A549 (cell line): ENCODE measurements around the gene CTDP1.

ENCODE experiments used
- CHD4 ChIP-seq: fragments of 200-600 bp; sonication (generic); IDR thresholded peaks from 2 replicates; pipeline ENCODE4 v1.6.1; 2016; ENCODE audit warnings: antibody characterized with exemption, mild to moderate bottlenecking, borderline replicate concordance
- ZSCAN20 ChIP-seq: fragments of 250-450 bp; sonication (Bioruptor Pico); IDR thresholded peaks from 2 replicates; pipeline ENCODE4 v1.8.0; 2022; ENCODE audit warnings: mild to moderate bottlenecking, moderate library complexity
- TF ChIP-seq, protein P1 (sequence below): fragments of 450-650 bp; IDR thresholded peaks from 2 replicates; pipeline ENCODE4 v1.6.1; 2014; ENCODE audit warnings: antibody characterized with exemption
- TF ChIP-seq, protein P2 (sequence below): fragments of >200 bp; sonication (Bioruptor Twin); formaldehyde crosslinking; IDR thresholded peaks from 3 replicates; pipeline ENCODE4 v1.5.1; 2016
- TF ChIP-seq, protein P3 (sequence below): fragments of 250-450 bp; sonication (Bioruptor Pico); IDR thresholded peaks from 2 replicates; pipeline ENCODE4 v1.5.0; 2020; ENCODE audit warnings: low read depth, mild to moderate bottlenecking, moderate library complexity
- TF ChIP-seq, protein P4 (sequence below): IDR thresholded peaks from 2 replicates; pipeline ENCODE4 v1.6.1; 2012

DNA sequence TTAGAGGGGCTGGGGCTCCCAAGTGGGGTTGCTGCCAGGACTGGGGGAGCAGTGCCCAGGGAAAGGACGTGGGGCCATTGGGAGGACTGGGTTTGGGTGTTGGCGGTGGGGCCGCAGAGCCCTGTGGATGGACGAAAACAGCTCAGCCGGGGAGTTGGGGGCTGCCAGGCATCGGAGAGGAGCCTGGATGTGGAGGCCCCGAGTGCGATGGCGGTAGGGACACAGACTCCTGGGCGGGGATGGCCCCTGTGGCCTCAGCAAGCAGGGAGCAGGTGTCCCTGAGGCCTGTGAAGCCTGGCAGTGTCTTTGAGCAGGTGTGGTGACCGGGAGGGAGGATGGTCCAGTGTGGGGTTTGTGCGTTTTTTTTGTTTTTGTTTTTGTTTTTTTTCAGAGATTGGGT, 13.3 kb downstream of the CTDP1 start:
- TF ChIP-seq, protein P1, sequence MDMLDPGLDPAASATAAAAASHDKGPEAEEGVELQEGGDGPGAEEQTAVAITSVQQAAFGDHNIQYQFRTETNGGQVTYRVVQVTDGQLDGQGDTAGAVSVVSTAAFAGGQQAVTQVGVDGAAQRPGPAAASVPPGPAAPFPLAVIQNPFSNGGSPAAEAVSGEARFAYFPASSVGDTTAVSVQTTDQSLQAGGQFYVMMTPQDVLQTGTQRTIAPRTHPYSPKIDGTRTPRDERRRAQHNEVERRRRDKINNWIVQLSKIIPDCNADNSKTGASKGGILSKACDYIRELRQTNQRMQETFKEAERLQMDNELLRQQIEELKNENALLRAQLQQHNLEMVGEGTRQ: no peak
- TF ChIP-seq, protein P2, sequence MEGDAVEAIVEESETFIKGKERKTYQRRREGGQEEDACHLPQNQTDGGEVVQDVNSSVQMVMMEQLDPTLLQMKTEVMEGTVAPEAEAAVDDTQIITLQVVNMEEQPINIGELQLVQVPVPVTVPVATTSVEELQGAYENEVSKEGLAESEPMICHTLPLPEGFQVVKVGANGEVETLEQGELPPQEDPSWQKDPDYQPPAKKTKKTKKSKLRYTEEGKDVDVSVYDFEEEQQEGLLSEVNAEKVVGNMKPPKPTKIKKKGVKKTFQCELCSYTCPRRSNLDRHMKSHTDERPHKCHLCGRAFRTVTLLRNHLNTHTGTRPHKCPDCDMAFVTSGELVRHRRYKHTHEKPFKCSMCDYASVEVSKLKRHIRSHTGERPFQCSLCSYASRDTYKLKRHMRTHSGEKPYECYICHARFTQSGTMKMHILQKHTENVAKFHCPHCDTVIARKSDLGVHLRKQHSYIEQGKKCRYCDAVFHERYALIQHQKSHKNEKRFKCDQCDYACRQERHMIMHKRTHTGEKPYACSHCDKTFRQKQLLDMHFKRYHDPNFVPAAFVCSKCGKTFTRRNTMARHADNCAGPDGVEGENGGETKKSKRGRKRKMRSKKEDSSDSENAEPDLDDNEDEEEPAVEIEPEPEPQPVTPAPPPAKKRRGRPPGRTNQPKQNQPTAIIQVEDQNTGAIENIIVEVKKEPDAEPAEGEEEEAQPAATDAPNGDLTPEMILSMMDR: no peak
- TF ChIP-seq, protein P3, sequence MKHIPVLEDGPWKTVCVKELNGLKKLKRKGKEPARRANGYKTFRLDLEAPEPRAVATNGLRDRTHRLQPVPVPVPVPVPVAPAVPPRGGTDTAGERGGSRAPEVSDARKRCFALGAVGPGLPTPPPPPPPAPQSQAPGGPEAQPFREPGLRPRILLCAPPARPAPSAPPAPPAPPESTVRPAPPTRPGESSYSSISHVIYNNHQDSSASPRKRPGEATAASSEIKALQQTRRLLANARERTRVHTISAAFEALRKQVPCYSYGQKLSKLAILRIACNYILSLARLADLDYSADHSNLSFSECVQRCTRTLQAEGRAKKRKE: no peak
- TF ChIP-seq ZSCAN20 (CRISPR knock-in tag) (no peak), CHD4 (no peak)
- TF ChIP-seq, protein P4, sequence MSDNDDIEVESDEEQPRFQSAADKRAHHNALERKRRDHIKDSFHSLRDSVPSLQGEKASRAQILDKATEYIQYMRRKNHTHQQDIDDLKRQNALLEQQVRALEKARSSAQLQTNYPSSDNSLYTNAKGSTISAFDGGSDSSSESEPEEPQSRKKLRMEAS: no peak
